ENCODE data around the gene KHNYN. TPM values are rescaled to one million over a fixed set of nuclear protein-coding genes. Genes with fewer than 3 reads are reported as not detected.

The KHNYN gene
- total and polyA plus RNA-seq, 2 experiments from 2014 or later: 2.7 to 28.1 TPM

- no peak overlapping the region; the same call in 2 of the 3 replicates for H3K4me3 Mint-ChIP-seq
- ATAC-seq: peak; percentile 8
These were observed 2.7 kb upstream of the KHNYN start for GRCh38 chr14:24426912-24427536.

DNA sequence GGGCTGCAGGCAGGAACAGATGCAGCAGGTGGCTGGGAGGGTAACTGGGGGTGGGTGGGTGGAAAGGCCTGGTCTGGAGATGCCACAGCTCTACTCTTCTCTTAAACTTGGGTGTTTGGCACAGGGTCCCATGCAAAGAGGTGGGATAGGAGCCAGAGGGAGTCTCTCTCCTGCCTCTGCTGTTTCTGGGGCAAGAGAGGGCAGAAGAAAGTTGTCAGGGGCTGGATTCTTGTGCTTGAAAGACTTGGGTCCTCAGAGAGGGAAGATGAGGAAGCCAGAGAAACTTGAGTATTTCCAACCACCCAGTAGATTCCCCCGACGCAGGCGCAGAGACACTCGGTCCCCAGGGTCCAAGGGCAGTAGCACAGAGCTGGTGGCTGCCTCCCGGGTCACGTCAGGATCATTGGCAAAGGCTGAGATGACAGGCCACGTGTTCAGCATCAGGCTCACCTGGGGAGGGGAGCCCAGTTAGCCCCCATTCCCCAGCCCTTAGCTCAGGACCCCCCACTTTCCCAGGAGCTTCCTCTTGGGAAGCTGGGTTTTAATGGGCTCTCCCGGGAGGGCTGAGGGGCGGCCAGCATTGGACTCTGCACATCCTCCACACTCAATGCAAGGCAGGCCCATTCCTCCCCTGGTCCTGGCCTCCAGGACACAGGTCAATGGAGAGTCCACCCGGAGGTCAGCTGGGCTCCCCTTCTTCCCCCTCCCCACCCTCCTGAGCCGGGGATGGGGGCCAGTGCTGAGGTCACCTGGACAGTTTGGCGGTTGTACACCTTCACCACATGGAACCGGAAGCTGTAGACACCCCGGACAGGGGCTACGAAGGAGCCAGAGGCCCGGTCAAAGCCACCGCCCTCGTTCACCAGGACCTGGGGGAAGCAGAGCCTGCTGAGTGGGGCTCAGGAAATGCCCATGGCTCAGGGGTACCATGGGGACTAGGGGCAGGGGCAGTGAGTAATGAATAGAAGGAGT lies 1.9 kb upstream of the KHNYN start:
- H3K4me2 ChIP-seq: no peak overlapping the region
- Mint-ChIP-seq H3K36me3 (ENCODE audit: low read depth) (peaks cover under 1% of the 10 kb centered on the region; the same call in 2 of the 3 replicates), H3K27ac (no peak overlapping the region), H3K9me3 (no peaks in the 10 kb centered on the region), H3K27me3 (ENCODE audit: insufficient read depth, low read depth, poor library complexity) (peaks cover 18% of the 10 kb centered on the region), H3K4me1 (peaks cover 25% of the 10 kb centered on the region), H3K4me3 (no peak overlapping the region; the same call in 2 of the 3 replicates)
- no peaks in the 10 kb centered on the region for H4K20me1 ChIP-seq (replicated peaks; ENCODE audit: insufficient read depth)
- H3K27ac ChIP-seq (ENCODE audit: low read depth): no peak overlapping the region
- DNase-seq (ENCODE audit: low spot score): no peak
- ATAC-seq: no peak
- no peaks in the 10 kb centered on the region for H3K9me2 ChIP-seq (ENCODE audit: insufficient read depth)
- H3K79me2 ChIP-seq (replicated peaks; ENCODE audit: insufficient read depth): no peaks in the 10 kb centered on the region
- H3F3A ChIP-seq (replicated peaks; ENCODE audit: low read depth): peaks cover 11% of the 10 kb centered on the region
- H2AFZ ChIP-seq: no peak overlapping the region
- H3K27me3 ChIP-seq (ENCODE audit: insufficient read depth): peaks cover 31% of the 10 kb centered on the region
- peaks cover 19% of the 10 kb centered on the region for H3K4me1 ChIP-seq (ENCODE audit: insufficient read depth)
- no peak overlapping the region for H3K4me3 ChIP-seq
- no peaks in the 10 kb centered on the region for H3K36me3 ChIP-seq (ENCODE audit: insufficient read depth)
- no peak for TF ChIP-seq REST (IDR thresholded peaks at IDR 0.05; ENCODE audit: unreplicated experiment)
- TF ChIP-seq ZNF331 (CRISPR knock-in tag; IDR thresholded peaks at IDR 0.05; ENCODE audit: low read depth): no peak
- no peak for TF ChIP-seq NANOG (IDR thresholded peaks at IDR 0.05; ENCODE audit: borderline replicate concordance)
- TF ChIP-seq, protein P1, sequence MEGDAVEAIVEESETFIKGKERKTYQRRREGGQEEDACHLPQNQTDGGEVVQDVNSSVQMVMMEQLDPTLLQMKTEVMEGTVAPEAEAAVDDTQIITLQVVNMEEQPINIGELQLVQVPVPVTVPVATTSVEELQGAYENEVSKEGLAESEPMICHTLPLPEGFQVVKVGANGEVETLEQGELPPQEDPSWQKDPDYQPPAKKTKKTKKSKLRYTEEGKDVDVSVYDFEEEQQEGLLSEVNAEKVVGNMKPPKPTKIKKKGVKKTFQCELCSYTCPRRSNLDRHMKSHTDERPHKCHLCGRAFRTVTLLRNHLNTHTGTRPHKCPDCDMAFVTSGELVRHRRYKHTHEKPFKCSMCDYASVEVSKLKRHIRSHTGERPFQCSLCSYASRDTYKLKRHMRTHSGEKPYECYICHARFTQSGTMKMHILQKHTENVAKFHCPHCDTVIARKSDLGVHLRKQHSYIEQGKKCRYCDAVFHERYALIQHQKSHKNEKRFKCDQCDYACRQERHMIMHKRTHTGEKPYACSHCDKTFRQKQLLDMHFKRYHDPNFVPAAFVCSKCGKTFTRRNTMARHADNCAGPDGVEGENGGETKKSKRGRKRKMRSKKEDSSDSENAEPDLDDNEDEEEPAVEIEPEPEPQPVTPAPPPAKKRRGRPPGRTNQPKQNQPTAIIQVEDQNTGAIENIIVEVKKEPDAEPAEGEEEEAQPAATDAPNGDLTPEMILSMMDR (conservative IDR thresholded peaks at IDR 0.05; ENCODE audit: low read depth in 2 of 2): no peak
- no peak for TF ChIP-seq JUNB (IDR thresholded peaks at IDR 0.05; ENCODE audit: unreplicated experiment)
- TF ChIP-seq ZNF114 (CRISPR knock-in tag; IDR thresholded peaks at IDR 0.05): no peak
- TF ChIP-seq POLR2AphosphoS5 (IDR thresholded peaks at IDR 0.05; ENCODE audit: low read depth): no peak
- no peak for TF ChIP-seq CREB1 (CRISPR knock-in tag; IDR thresholded peaks at IDR 0.05; ENCODE audit: low read depth)
- TF ChIP-seq EZH2phosphoT487 (IDR thresholded peaks at IDR 0.05; ENCODE audit: unreplicated experiment): no peak
- TF ChIP-seq, protein P2, sequence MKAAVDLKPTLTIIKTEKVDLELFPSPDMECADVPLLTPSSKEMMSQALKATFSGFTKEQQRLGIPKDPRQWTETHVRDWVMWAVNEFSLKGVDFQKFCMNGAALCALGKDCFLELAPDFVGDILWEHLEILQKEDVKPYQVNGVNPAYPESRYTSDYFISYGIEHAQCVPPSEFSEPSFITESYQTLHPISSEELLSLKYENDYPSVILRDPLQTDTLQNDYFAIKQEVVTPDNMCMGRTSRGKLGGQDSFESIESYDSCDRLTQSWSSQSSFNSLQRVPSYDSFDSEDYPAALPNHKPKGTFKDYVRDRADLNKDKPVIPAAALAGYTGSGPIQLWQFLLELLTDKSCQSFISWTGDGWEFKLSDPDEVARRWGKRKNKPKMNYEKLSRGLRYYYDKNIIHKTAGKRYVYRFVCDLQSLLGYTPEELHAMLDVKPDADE (IDR thresholded peaks at IDR 0.05): no peak
- TF ChIP-seq EZH2 (IDR thresholded peaks at IDR 0.05; ENCODE audit: low read depth, unreplicated experiment): no peak

More at GRCh38 chr14:24426912-24427536, 2.7 kb upstream of the KHNYN start:
- no peaks in the 10 kb centered on the region for H3K9me3 Mint-ChIP-seq
- peaks cover 25% of the 10 kb centered on the region for H3K4me1 Mint-ChIP-seq
- H3K27me3 Mint-ChIP-seq (ENCODE audit: insufficient read depth, low read depth, poor library complexity): peaks cover 18% of the 10 kb centered on the region
- H3K79me2 ChIP-seq (replicated peaks; ENCODE audit: insufficient read depth): no peaks in the 10 kb centered on the region
- H2AFZ ChIP-seq: peak overlapping the region; percentile 67; the same call in 1 of the 2 replicates
- no peak overlapping the region for H3K27ac ChIP-seq (ENCODE audit: low read depth)
- no peak overlapping the region for H3K27ac Mint-ChIP-seq
- peak; percentile 74 for DNase-seq (ENCODE audit: low spot score)
- H3K9me2 ChIP-seq (ENCODE audit: insufficient read depth): no peaks in the 10 kb centered on the region
- TF ChIP-seq STAT1 (IDR thresholded peaks at IDR 0.05; ENCODE audit: unreplicated experiment): no peak
- TF ChIP-seq, protein P1 (conservative IDR thresholded peaks at IDR 0.05; ENCODE audit: low read depth in 2 of 2): peak in 1 of 2 experiments; percentile 60; a peak in 2 of 4 replicates
- H3K4me1 ChIP-seq (ENCODE audit: insufficient read depth): peaks cover 19% of the 10 kb centered on the region
- H3K27me3 ChIP-seq (ENCODE audit: insufficient read depth): peaks cover 39% of the 10 kb centered on the region
- peak overlapping the region; percentile 45; the same call in 1 of the 2 replicates for H3K4me2 ChIP-seq
- no peaks in the 10 kb centered on the region for H3K36me3 ChIP-seq (ENCODE audit: insufficient read depth)
- H4K20me1 ChIP-seq (replicated peaks; ENCODE audit: insufficient read depth): no peaks in the 10 kb centered on the region
- peaks cover 11% of the 10 kb centered on the region for H3F3A ChIP-seq (replicated peaks; ENCODE audit: low read depth)
- H3K36me3 Mint-ChIP-seq (ENCODE audit: low read depth): no peaks in the 10 kb centered on the region; the same call in 1 of the 3 replicates
- no peak overlapping the region for H3K4me3 ChIP-seq
